Type B pancreatic cell (in vitro differentiated cells): ENCODE measurements around the gene NRIP3. TPM values are rescaled to one million over a fixed set of nuclear protein-coding genes. Genes with fewer than 3 reads are reported as not detected.
"Not testable (repeated sequence)": the region's sequence is repeated elsewhere in the genome, so short reads cannot be mapped to it uniquely, and the experiment has no call there.

Experiments
- DNase-seq: peaks from one replicate; pipeline ENCODE4 v3.0.0; 2021; ENCODE audit warnings: mixed read lengths; ENCODE audit not compliant: unreplicated experiment; ENCODE audit errors: extremely low spot score
- H3K27ac Mint-ChIP-seq: 2 replicates; pipeline ENCODE4 v1.8.0; 2021; ENCODE audit warnings: mild to moderate bottlenecking, mixed read lengths
- H3K27me3 Mint-ChIP-seq: 2 replicates; pipeline ENCODE4 v1.8.0; 2021; ENCODE audit warnings: mixed read lengths
- H3K36me3 Mint-ChIP-seq: 2 replicates; pipeline ENCODE4 v1.8.0; 2021; ENCODE audit warnings: mixed read lengths
- H3K4me1 Mint-ChIP-seq: one replicate; pipeline ENCODE4 v1.8.0; 2021; ENCODE audit warnings: mixed read lengths; ENCODE audit not compliant: unreplicated experiment
- H3K4me3 Mint-ChIP-seq: 2 replicates; pipeline ENCODE4 v1.8.0; 2021; ENCODE audit warnings: mild to moderate bottlenecking, mixed read lengths
- H3K9me3 Mint-ChIP-seq: 2 replicates; pipeline ENCODE4 v1.8.0; 2021; ENCODE audit warnings: mixed read lengths
- total RNA-seq: library from RNA; stranded (reverse); gene quantifications from 2 replicates; pipeline ENCODE4 v1.2.1, GENCODE V29; 2021; ENCODE audit warnings: low replicate concordance
- TF ChIP-seq, protein P1 (sequence below): fragments of 200-600 bp; sonication (generic); conservative IDR thresholded peaks from 2 replicates; pipeline ENCODE4 v1.5.0; 2021; ENCODE audit warnings: antibody characterized with exemption, mild to moderate bottlenecking

Gene NRIP3
- total RNA-seq, 1 donor from 2014 or later: 0.92 TPM

DNA sequence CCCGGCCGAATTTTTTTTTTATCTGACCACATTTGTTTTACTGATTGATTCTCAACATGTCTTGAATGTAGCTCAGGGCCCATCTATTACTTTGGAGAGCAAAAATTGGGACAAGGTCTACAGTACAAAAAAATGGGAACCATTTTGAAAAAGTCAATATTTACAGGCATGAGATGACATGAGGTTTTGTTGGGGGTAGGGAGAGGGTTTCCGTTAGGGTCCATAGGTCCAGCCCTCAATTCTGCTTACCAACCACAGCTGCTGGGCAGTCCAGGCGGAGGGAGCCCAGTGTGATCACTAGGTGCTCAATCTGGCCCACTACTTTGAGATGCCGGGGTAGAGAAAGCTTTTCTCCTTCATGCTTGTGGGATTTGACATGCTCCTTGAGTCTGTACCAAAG, 18.3 kb downstream of the NRIP3 start:
- no peak for DNase-seq
- H3K36me3 Mint-ChIP-seq: no peaks in the 10 kb centered on the region
- no peak overlapping the region for H3K27ac Mint-ChIP-seq

DNA sequence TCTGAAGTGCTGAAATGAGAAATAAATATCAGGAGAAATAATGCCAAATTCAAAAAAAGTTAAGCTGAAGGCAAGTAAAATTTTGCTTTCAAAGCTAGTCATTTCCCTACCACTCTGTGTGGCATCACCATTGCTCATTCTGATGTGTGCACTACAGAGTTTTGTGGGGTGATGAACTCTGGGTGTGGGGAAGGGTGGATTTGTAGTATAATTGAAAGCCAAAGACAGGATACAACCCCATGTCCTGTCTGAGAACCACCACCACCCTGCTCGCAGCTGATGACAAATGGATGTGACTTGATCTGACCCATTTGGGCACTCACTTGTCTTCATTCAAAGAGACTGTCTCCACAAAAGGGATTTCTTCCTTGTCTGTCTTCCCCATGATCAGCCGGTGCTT, 20.2 kb downstream of the NRIP3 start:
- H3K36me3 Mint-ChIP-seq: no peaks in the 10 kb centered on the region
- H3K4me1 Mint-ChIP-seq: no peaks in the 10 kb centered on the region
- peaks cover 10% of the 10 kb centered on the region for H3K27me3 Mint-ChIP-seq
- TF ChIP-seq, protein P1, sequence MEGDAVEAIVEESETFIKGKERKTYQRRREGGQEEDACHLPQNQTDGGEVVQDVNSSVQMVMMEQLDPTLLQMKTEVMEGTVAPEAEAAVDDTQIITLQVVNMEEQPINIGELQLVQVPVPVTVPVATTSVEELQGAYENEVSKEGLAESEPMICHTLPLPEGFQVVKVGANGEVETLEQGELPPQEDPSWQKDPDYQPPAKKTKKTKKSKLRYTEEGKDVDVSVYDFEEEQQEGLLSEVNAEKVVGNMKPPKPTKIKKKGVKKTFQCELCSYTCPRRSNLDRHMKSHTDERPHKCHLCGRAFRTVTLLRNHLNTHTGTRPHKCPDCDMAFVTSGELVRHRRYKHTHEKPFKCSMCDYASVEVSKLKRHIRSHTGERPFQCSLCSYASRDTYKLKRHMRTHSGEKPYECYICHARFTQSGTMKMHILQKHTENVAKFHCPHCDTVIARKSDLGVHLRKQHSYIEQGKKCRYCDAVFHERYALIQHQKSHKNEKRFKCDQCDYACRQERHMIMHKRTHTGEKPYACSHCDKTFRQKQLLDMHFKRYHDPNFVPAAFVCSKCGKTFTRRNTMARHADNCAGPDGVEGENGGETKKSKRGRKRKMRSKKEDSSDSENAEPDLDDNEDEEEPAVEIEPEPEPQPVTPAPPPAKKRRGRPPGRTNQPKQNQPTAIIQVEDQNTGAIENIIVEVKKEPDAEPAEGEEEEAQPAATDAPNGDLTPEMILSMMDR: no peak
- H3K27ac Mint-ChIP-seq: no peak overlapping the region
- no peak for DNase-seq
- no peak overlapping the region for H3K4me3 Mint-ChIP-seq
- no peaks in the 10 kb centered on the region for H3K9me3 Mint-ChIP-seq

More for the DNA sequence above, 18.3 kb downstream of the NRIP3 start:
- Mint-ChIP-seq H3K27me3 (peaks cover 27% of the 10 kb centered on the region), H3K9me3 (no peaks in the 10 kb centered on the region), H3K4me1 (no peaks in the 10 kb centered on the region), H3K4me3 (no peak overlapping the region)
- TF ChIP-seq, protein P1: no peak

DNA sequence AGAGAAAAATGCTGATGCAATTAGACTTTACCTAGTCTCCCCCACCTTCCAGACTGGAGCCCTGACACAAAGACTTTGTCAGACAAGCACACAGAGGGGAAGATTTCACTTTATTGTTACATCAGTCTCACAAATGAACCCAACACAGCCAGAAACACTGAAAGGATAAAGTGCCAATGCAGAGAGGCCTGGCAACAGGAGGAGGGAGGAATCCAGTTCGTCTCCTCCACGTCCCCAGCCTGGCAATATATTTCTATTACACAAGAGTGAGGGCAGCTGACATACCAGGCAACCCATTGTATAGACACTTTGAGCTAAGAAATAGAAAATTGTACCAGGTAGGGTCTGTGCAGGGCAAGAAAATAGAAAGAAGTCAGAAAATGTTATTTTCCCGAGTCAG, 23.3 kb downstream of the NRIP3 start:
- H3K4me3 Mint-ChIP-seq: no peak overlapping the region
- H3K36me3 Mint-ChIP-seq: peaks cover 4% of the 10 kb centered on the region
- H3K27me3 Mint-ChIP-seq: peaks cover 6% of the 10 kb centered on the region
- H3K4me1 Mint-ChIP-seq: no peaks in the 10 kb centered on the region
- no peaks in the 10 kb centered on the region for H3K9me3 Mint-ChIP-seq
- DNase-seq: no peak
- TF ChIP-seq, protein P1: no peak
- H3K27ac Mint-ChIP-seq: no peak overlapping the region

GRCh38 chr11:8979365-8979764, 24.4 kb downstream of the NRIP3 start:
- H3K9me3 Mint-ChIP-seq, H3K4me1 Mint-ChIP-seq, H3K4me3 Mint-ChIP-seq, H3K36me3 Mint-ChIP-seq, H3K27ac Mint-ChIP-seq, H3K27me3 Mint-ChIP-seq, DNase-seq: not testable (repeated sequence)

- Mint-ChIP-seq H3K27ac (no peak overlapping the region), H3K27me3 (no peaks in the 10 kb centered on the region), H3K4me3 (no peak overlapping the region), H3K9me3 (no peaks in the 10 kb centered on the region), H3K4me1 (no peaks in the 10 kb centered on the region), H3K36me3 (peaks cover 7% of the 10 kb centered on the region)
- DNase-seq: no peak
- TF ChIP-seq, protein P1: no peak
Observed at GRCh38 chr11:8973121-8973520, 30.7 kb downstream of the NRIP3 start.

GRCh38 chr11:8971924-8972316, 31.9 kb downstream of the NRIP3 start:
- DNase-seq: no peak
- peaks cover 7% of the 10 kb centered on the region for H3K36me3 Mint-ChIP-seq
- no peaks in the 10 kb centered on the region for H3K9me3 Mint-ChIP-seq
- H3K27me3 Mint-ChIP-seq: no peaks in the 10 kb centered on the region
- H3K27ac Mint-ChIP-seq: no peak overlapping the region
- TF ChIP-seq, protein P1: no peak
- H3K4me3 Mint-ChIP-seq: no peak overlapping the region
- no peaks in the 10 kb centered on the region for H3K4me1 Mint-ChIP-seq
